ENCODE measurements around the gene SSBP2.
"Not testable (repeated sequence)": the region's sequence is repeated elsewhere in the genome, so short reads cannot be mapped to it uniquely, and the experiment has no call there.

Gene SSBP2

DNA sequence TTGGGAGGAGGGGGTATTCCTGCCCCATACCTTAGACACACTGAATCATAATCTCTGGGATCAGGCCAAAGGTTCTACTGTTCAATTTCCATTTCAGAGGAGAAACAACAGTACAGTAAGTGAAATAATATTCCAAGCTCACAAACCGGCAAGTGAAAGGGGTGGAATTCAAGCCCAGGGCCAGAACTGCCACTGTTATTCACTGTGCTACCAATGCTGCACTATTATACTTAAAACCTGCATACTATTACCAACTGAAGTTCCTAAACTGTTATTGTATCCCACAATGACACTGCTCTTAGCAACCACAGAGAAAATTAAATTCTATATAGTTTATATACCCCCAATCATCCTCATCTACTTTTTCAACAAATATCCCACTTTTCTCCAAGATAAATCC is 24.6 kb downstream of the SSBP2 start:
- DNase-seq = no peak

DNA sequence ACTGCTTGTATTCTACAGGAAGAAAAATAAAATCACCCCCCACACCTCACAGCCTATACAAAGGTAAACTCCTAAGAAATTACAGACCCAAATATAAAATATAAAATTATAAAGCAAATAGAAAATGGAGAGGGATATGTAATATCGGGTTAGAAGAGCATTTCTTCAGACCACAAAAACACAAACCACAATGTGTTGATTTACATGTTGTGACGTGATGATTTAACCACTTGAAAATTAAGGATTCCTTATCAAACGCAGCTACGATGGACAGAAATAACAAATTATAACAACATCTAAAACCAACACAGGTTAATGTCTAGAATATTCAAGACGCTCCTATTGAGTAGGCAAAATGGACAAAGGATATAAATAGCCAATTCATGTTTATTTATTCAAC is 26.3 kb downstream of the SSBP2 start:
- DNase-seq = no peak

GRCh38 chr5:81724108-81724507 is 26.8 kb downstream of the SSBP2 start:
- no peak for DNase-seq

DNA sequence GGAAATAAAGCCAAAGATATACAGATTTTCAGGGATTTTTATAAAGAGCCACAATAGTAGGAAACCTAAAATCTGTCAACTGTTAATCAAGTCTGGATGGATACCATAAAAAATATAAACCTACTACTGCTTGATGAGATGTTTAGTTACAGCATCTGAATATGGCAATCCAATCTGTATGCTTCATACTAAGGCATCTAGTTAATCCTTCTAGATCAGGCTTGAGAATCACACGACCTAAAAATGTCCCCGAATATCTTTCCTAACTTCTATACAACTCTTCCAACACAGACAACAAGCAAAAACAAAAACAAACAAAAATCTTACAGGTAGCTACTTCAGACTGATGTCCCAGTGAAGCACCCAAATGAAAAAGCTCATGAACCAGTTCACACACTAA is 29.8 kb downstream of the SSBP2 start:
- DNase-seq = no peak

DNA sequence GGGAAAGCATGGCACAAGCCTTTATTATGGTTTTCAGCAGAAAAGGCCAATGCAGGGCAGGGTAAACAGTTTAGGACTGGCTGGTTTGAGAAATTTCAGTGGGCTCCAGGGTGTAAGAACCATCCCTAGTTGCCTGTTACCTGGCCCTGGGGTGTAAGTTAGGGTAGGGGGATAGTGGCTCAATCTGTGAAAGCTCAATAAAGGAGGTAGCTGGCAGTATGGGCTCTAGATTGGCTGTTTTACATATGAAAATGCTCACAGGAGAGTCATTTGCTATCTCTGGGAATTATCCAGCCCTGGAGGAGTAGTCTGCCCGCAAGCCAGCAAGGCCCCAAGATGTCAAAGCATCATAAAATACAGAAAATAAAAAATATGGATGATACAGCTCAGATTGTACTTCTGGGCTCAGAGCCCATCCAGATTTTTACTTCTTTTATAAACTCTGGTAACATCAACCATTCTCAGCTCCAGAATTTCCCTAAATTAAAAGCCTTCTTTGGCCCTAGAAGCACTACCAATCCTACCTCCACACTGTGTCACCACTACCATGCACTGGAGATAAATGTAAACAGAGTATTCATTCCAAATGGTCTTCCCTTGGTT is 31.1 kb downstream of the SSBP2 start:
- DNase-seq = no peak

DNA sequence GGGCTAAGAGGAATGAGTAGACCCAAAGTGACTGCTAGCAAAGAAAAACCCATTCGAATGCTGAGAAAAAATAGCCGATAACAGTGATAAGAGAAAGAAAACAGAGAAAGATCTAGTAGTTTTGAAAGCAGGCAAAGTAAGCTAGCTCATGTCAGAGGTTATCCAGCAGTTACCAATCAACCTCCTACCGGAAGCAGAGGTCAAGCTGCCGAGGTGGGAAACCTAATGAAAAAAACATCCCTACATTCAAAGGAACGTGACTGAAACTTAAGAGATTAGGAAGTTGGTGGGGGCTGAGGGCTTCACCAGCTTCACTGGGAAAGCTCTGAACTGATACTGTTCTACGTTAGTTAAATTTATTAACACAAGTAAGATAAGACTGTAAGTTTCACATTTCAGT is 32.6 kb downstream of the SSBP2 start:
- no peak for DNase-seq

GRCh38 chr5:81717860-81718259 is 33.0 kb downstream of the SSBP2 start:
- DNase-seq = no peak

DNA sequence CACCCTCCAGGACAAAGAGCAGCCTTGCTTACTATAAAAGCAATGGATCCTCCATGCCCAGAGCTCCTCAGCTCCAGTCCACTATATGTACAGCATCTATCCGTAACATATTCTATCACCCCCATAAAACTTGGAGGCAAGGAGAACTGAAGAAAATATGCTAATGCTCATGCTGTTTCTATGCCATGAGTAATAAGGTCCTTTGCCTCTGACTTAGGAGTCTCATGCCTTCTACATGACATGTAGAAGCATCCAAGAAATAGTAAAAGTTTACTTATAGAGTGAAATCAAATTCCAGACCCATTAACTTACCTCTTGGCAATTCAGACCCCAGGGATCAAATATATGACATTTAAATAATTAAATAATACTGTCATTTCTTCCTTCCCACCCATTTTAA is 33.7 kb downstream of the SSBP2 start:
- DNase-seq = no peak

DNA sequence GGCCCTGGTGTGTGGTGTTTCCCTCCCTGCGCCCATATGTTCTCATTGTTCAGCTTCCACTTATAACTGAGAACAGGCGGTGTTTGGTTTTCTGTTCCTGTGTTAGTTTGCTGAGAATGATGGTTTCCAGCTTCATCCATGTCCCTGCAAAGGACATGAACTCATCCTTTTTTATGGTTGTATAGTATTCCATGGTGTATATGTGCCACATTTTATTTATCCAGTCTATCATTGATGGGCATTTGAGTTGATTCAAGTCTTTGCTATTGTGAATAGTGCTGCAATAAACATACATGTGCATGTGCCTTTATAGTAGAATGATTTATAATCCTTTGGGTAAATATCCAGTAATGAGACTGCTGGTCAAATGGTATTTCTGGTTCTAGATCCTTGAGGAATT is 36.8 kb downstream of the SSBP2 start:
- not testable (repeated sequence) for DNase-seq

DNA sequence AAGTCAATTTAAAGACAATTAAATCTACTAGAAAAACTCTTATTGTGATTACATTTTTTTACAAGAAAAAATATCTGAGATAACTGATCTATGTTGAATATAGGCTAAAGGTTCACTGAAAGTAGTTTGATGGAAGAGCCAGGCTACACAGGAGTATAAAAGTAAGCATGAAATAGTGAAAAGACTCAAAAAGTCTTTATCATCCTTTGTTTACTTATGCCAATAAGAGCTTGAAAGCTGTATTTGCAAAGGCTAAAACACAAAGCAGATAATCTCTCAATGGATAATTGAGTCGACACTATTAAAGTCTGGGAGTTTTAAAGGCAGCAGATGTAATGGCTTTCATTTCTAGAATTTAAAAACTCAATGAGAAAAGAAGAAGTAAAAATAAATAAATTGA is 42.0 kb downstream of the SSBP2 start:
- peak; percentile 32 for DNase-seq

- DNase-seq = no peak
These were observed 47.1 kb downstream of the SSBP2 start for GRCh38 chr5:81703840-81704239.

GRCh38 chr5:81700166-81700565 is 50.7 kb downstream of the SSBP2 start:
- no peak for DNase-seq

DNA sequence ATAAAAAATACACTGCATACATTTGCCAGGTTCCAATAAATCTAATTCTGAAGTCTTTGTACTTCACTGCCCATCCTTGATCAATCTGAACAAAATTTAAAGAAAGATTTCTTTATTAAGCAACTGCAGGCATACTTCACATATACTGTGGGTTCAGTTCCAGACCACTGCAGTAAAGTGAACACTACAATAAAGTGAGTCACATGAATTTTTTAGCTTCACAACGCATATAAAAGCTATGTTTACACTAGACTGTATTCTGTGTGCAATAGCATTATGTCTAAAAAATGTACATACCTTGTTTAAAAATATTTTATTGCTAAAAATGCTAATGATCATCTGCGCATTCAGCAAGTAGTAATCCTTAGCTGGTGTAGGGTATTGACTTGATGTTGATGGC is 52.1 kb downstream of the SSBP2 start:
- no peak for DNase-seq

GRCh38 chr5:81696418-81697397 is 54.2 kb downstream of the SSBP2 start:
- DNase-seq = no peak

GRCh38 chr5:81694726-81695125 is 56.2 kb downstream of the SSBP2 start:
- no peak for DNase-seq

GRCh38 chr5:81688215-81688614 is 62.7 kb downstream of the SSBP2 start:
- DNase-seq = no peak

DNA sequence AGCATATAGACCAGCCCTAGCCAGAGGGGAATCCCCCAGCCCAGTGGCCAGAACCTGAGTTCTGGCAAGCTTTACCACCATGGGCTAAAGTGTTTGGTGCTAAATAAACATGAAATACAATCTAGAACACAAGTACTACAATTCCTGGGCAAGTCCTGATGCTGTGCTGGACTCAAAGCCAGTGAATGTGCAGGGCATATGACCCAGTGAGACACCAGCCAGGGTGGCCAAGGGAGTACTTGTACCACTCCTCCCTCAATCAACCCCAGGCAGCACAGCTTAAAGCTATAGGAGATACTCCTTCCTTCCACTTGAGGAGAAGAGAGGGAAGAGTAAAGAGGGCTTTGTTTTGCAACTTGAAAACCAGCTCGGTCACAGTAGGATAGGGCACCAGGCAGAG is 63.6 kb downstream of the SSBP2 start:
- DNase-seq = no peak

GRCh38 chr5:81685471-81685870 is 65.4 kb downstream of the SSBP2 start:
- no peak for DNase-seq

DNA sequence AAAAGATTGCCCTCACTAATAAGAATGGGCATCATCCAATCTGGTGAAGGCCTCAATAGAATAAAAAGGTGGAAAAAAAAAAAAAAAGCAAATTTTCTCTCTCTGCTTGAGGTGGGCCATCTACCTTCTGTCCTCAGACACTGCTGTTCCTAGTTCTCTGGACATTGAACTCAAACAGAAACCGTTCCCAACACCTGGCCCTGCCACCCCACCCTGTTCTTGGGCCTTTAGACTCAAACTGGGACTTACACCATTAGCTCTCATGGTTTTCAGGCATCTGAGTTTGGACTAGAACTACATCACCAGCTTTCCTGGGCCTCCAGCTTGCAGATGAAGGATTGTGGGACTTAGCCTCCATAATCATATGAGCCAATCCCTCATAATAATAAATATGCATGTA is 71.0 kb downstream of the SSBP2 start:
- no peak for DNase-seq

GRCh38 chr5:81675420-81675819 is 75.5 kb downstream of the SSBP2 start:
- DNase-seq = no peak

DNA sequence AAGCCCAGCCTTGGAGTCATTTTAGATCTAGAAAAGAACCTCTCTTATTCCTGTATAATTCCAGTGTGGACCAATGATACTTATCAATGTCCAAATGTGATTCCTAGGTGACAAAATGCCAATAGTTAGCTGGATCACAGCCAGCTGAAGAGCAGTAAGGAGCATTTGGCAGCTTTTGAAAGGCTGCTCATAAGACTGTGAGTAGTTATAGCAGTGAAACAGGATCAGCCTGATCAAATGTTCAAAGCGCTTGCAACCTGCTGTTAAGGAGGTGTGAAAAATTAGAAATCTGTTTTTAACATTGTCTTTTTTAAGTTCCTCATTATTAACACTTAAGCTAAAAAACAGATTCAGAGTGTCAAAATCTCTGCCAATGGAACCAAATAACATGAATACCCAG is 85.1 kb downstream of the SSBP2 start:
- DNase-seq = no peak

DNA sequence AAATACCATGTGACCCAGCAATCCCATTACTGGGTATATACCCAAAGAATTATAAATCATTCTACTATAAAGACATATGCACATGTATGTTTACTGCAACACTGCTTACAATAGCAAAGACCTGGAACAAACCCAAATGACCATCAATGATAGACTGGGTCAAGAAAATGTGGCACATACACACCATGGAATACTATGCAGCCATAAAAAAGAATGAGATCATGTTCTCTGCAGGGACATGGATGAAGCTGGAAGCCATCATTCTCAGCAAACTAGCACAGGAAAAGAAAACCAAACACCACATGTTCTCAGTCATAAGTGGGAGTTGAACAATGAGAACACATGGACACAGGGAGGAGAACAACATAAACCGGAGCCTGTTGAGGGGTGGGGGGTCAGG is 90.3 kb downstream of the SSBP2 start:
- DNase-seq = not testable (repeated sequence)

- peak; percentile 46 for DNase-seq
These were observed 93.5 kb downstream of the SSBP2 start for GRCh38 chr5:81657386-81657785.

DNA sequence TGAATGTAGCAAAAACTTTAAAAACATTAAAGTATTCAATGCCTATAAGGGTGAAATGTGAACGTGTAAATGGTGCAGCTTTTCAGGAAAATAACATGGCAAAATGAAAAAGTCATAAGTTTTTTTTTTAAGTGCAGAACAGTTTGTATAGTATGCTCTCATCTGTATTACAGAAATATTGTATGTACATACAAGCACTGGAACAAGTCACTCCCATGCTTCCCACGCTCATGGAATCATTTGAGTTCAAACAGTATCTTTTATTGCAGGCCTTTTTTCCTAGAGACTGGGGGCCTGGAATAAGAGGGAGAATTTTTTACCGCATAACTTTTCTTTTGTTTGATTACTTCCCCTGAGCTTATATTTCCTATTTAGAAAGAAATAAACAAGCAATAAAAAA is 94.1 kb downstream of the SSBP2 start:
- no peak for DNase-seq

DNA sequence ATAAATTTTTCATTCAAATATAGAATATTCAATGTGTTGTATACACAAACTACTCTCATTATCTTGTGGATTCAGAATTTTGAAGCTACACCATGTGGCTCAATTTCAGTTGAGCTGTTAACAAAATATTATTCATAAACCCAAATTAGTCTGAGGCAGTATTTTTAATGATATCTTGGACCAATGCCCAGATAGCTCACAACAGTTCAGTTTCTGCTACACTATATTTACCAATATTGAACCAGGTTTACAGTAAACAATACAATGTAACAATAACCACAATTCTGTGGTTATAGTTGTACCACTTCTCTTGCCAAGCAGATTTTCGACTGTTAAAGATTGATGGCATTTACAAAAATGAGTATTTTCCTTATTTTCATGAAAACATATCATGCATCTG is 99.9 kb downstream of the SSBP2 start:
- no peak for DNase-seq
